ENCODE results near the gene PACSIN2.

GRCh38 chr22:42905217-42905616, 109.7 kb downstream of the PACSIN2 start:
- TF ChIP-seq CTCF (IDR thresholded peaks at IDR 0.05; ENCODE audit: low read depth, low read length) (no peak), POLR2A (IDR thresholded peaks at IDR 0.05; ENCODE audit: extremely low read depth, insufficient read length) (no peak), MAX (IDR thresholded peaks at IDR 0.05; ENCODE audit: low read depth, low read length) (no peak), MYC (IDR thresholded peaks at IDR 0.05; ENCODE audit: low read depth, low read length) (no peak)
